Neural progenitor cell (in vitro differentiated cells): ENCODE data around the gene SLC7A1.

Experiments
- CTCF ChIP-seq: fragments of 200-600 bp; sonication (generic); IDR thresholded peaks from 2 replicates; pipeline ENCODE4 v1.5.1; 2017; ENCODE audit warnings: antibody characterized with exemption, mild to moderate bottlenecking
- EZH2 ChIP-seq: fragments of 200-600 bp; sonication (generic); IDR thresholded peaks from 2 replicates; pipeline ENCODE4 v1.6.1; 2017; ENCODE audit warnings: antibody characterized with exemption, mild to moderate bottlenecking, moderate library complexity
- EZH2phosphoT487 ChIP-seq: fragments of 200-600 bp; sonication (generic); IDR thresholded peaks from 2 replicates; pipeline ENCODE4 v1.6.1; 2017; ENCODE audit warnings: antibody characterized with exemption

GRCh38 chr13:29498426-29499040 lies 97.0 kb downstream of the SLC7A1 start:
- TF ChIP-seq CTCF: no peak
- TF ChIP-seq EZH2: no peak
- TF ChIP-seq EZH2phosphoT487: no peak
